Measurements from ENCODE around the gene PPM1A. TPM values are rescaled to one million over a fixed set of nuclear protein-coding genes. Genes with fewer than 3 reads are reported as not detected.

The PPM1A gene
- total RNA-seq, 4 donors from 2014 or later, result 81.2 to 107 (median 86.1) TPM

DNA sequence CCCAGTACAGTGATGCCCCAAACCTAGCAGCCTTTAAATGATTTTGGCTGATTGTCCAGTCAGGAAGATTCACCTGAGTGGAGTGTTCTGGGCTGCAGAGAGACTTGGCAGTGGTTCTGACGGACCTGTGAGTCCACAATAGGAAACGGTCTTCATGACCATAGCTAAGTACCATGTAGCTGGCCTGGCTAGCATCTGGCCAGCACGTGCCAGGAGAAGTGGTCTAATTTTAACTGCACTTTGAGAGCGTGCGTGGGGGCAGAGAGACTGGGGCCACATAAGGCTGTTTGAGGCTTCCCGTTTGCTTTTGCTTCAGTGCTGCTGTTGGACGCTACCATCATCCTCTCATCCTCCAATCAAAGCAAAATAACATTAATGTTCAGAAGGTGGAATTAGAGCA is 54.7 kb downstream of the PPM1A start:
- Histone ChIP-seq H3K27ac (no peak overlapping the region), H3K9me3 (no peaks in the 10 kb centered on the region), H3K4me3 (no peak overlapping the region), H3K36me3 (no peaks in the 10 kb centered on the region), H3K4me1 (peaks cover 29 to 33% of the 10 kb centered on the region in 2 donors), H3K27me3 (no peaks in the 10 kb centered on the region)
- no peak for TF ChIP-seq POLR2A (IDR thresholded peaks at IDR 0.05)
- TF ChIP-seq, protein P1, sequence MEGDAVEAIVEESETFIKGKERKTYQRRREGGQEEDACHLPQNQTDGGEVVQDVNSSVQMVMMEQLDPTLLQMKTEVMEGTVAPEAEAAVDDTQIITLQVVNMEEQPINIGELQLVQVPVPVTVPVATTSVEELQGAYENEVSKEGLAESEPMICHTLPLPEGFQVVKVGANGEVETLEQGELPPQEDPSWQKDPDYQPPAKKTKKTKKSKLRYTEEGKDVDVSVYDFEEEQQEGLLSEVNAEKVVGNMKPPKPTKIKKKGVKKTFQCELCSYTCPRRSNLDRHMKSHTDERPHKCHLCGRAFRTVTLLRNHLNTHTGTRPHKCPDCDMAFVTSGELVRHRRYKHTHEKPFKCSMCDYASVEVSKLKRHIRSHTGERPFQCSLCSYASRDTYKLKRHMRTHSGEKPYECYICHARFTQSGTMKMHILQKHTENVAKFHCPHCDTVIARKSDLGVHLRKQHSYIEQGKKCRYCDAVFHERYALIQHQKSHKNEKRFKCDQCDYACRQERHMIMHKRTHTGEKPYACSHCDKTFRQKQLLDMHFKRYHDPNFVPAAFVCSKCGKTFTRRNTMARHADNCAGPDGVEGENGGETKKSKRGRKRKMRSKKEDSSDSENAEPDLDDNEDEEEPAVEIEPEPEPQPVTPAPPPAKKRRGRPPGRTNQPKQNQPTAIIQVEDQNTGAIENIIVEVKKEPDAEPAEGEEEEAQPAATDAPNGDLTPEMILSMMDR (IDR thresholded peaks at IDR 0.05 in 4 of 5, conservative IDR thresholded peaks at IDR 0.05 in 1 of 5), result no peak
- in situ Hi-C loops (cut with MboI; ENCODE audit: low sequenced_read_pairs in 4 of 4), result loop anchor here in 1 of 4 donors (25.0 kb wide), 1 partner anchor 91 kb away; no protein-coding TSS in a partner anchor
- intact Hi-C loops (cut with DNase I; ENCODE audit: low total_unique reads), result loop anchor here (2.0 kb wide), 1 partner anchor 21 kb away; no protein-coding TSS in a partner anchor
- ATAC-seq, result peak; percentile 47 to 75
- DNase-seq, result peak; percentile 10 to 30

DNA sequence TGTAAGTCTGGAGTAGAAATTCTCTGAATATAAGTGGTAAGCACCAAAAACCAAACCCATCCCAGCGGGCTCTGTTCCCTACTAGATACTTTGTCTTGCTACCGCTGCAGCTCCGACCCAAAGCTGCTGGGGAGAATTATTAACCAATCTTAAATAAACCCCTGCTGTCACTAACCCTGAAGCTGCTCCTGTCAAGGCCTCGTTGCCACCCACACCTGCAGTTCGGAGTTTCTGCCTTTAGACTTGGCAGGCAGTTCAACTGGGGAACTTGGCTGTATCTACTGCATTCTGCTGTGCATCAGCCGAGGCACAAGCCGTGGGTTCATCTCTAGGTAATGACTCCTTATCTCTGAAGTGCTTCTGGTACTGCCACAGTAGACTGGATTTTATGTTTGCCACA is 55.5 kb downstream of the PPM1A start:
- H3K27ac ChIP-seq, result no peak overlapping the region
- no peak for DNase-seq
- intact Hi-C loops (cut with DNase I; ENCODE audit: low total_unique reads), result no loop called here

DNA sequence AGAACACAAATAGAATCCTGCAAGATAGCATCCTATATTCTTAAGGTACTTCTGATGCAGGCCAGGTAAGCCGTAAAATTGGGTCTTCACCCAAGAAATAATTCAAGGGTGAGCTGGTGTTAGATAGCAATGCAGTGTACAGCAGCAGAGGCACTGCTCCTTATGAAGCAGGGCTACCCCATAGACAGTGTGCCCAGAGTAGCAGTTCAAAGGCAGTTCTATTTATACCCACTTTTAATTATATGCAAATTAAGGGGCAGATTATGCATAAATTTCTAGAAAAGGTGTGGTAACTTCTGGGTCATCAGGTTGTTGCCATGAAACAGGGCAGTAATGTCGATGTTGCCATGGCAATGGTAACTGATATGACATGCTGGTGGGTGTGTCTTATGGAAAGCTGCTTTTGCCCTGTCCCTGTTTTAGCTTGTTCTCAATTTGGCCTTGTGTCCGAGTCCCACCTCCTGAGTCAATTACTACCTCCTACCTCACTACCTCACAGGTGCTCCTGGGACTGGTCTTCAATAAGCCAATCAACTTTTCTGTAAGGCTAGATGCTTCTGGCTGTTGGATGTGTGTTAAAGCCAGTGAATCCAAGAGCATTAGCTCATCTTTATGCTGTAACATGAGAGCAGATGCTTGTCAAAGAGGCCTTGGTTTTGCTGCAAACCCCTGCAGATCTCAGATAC is 61.0 kb downstream of the PPM1A start:
- DNase-seq (no peak), ATAC-seq (no peak)
- intact Hi-C loops (cut with DNase I; ENCODE audit: low total_unique reads) (no loop called here), in situ Hi-C loops (cut with MboI; ENCODE audit: low sequenced_read_pairs in 4 of 4) (loop anchor here in 1 of 4 donors (25.0 kb wide), 1 partner anchor 98 kb away; no protein-coding TSS in a partner anchor)
- Histone ChIP-seq H3K36me3 (no peaks in the 10 kb centered on the region), H3K4me1 (no peaks in the 10 kb centered on the region), H3K4me3 (no peak overlapping the region), H3K9me3 (no peaks in the 10 kb centered on the region), H3K27ac (no peak overlapping the region), H3K27me3 (no peaks in the 10 kb centered on the region)
- TF ChIP-seq, protein P1 (IDR thresholded peaks at IDR 0.05 in 4 of 5, conservative IDR thresholded peaks at IDR 0.05 in 1 of 5), result no peak
- TF ChIP-seq POLR2A (IDR thresholded peaks at IDR 0.05), result no peak

More for the DNA sequence above, 55.5 kb downstream of the PPM1A start:
- Histone ChIP-seq H3K4me3 (no peak overlapping the region), H3K36me3 (no peaks in the 10 kb centered on the region), H3K4me1 (peaks cover 29 to 33% of the 10 kb centered on the region in 2 donors), H3K9me3 (no peaks in the 10 kb centered on the region), H3K27me3 (no peaks in the 10 kb centered on the region)
- TF ChIP-seq POLR2A (IDR thresholded peaks at IDR 0.05), result no peak
- TF ChIP-seq, protein P1 (IDR thresholded peaks at IDR 0.05 in 4 of 5, conservative IDR thresholded peaks at IDR 0.05 in 1 of 5), result no peak
- no peak for ATAC-seq
- in situ Hi-C loops (cut with MboI; ENCODE audit: low sequenced_read_pairs in 4 of 4), result loop anchor here in 1 of 4 donors (25.0 kb wide), 1 partner anchor 92 kb away; no protein-coding TSS in a partner anchor

DNA sequence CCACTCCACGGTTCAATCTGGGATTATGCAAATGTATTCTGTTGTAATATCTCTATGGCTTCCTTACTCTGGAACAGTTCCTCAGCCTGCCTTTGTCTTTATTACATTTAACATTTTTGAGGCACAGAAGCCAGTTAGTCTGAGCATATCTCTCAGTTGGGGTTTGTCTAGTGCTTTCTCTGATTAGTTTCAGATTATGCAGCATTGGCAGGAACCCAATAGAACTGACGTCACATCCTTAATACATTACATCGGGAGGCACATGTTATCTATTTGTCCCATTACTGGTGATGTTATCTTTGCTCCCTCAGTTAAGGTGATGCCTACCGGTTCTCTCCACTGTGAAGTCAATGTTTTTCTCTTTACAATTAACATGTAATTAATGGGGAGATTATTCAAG is 62.4 kb downstream of the PPM1A start:
- H3K4me3 ChIP-seq, result no peak overlapping the region
- no peaks in the 10 kb centered on the region for H3K9me3 ChIP-seq
- intact Hi-C loops (cut with DNase I; ENCODE audit: low total_unique reads) (no loop called here), in situ Hi-C loops (cut with MboI; ENCODE audit: low sequenced_read_pairs in 4 of 4) (loop anchor here in 1 of 4 donors (25.0 kb wide), 1 partner anchor 99 kb away; no protein-coding TSS in a partner anchor)
- no peak for TF ChIP-seq POLR2A (IDR thresholded peaks at IDR 0.05)
- TF ChIP-seq, protein P1 (IDR thresholded peaks at IDR 0.05 in 4 of 5, conservative IDR thresholded peaks at IDR 0.05 in 1 of 5), result no peak
- H3K4me1 ChIP-seq, result no peaks in the 10 kb centered on the region
- H3K27me3 ChIP-seq, result no peaks in the 10 kb centered on the region
- ATAC-seq (no peak), DNase-seq (no peak)
- H3K36me3 ChIP-seq, result no peaks in the 10 kb centered on the region
- H3K27ac ChIP-seq, result no peak overlapping the region

All from gastrocnemius medialis (tissue), 4 donors.